Measurements from ENCODE around the gene MATR3. TPM values are rescaled to one million over a fixed set of nuclear protein-coding genes. Genes with fewer than 3 reads are reported as not detected.
A peak's percentile ranks its signal among the peaks of the same experiment; 100 is the strongest.
"Not testable (repeated sequence)": the region's sequence is repeated elsewhere in the genome, so short reads cannot be mapped to it uniquely, and the experiment has no call there.

The MATR3 gene
- total RNA-seq, 1 donor from 2014 or later: 213 TPM

GRCh38 chr5:139297439-139298133 lies 4.0 kb downstream of the MATR3 start:
- DNase-seq (ENCODE audit: low read depth, low spot score): no peak

- DNase-seq (ENCODE audit: low read depth, low spot score): no peak
Observed at GRCh38 chr5:139298242-139298641, 4.7 kb downstream of the MATR3 start.

GRCh38 chr5:139299486-139299885 lies 5.9 kb downstream of the MATR3 start:
- DNase-seq (ENCODE audit: low read depth, low spot score): no peak

GRCh38 chr5:139301808-139302499 lies 8.4 kb downstream of the MATR3 start:
- DNase-seq (ENCODE audit: low read depth, low spot score): no peak

GRCh38 chr5:139304391-139305324 lies 11.1 kb downstream of the MATR3 start:
- no peak for DNase-seq (ENCODE audit: low read depth, low spot score)

- no peak for DNase-seq (ENCODE audit: low read depth, low spot score)
Observed at GRCh38 chr5:139306197-139306596, 12.7 kb downstream of the MATR3 start.

GRCh38 chr5:139306628-139307379 lies 13.3 kb downstream of the MATR3 start:
- no peak for DNase-seq (ENCODE audit: low read depth, low spot score)

GRCh38 chr5:139308797-139309196 lies 15.3 kb downstream of the MATR3 start:
- DNase-seq (ENCODE audit: low read depth, low spot score): no peak

GRCh38 chr5:139310715-139311186 lies 17.2 kb downstream of the MATR3 start:
- DNase-seq (ENCODE audit: low read depth, low spot score): not testable (repeated sequence)

GRCh38 chr5:139312075-139312474 lies 18.5 kb downstream of the MATR3 start:
- no peak for DNase-seq (ENCODE audit: low read depth, low spot score)

GRCh38 chr5:139314276-139314675 lies 20.7 kb downstream of the MATR3 start:
- DNase-seq (ENCODE audit: low read depth, low spot score): no peak

- DNase-seq (ENCODE audit: low read depth, low spot score): no peak
Observed at GRCh38 chr5:139315056-139315615, 21.6 kb downstream of the MATR3 start.

- DNase-seq (ENCODE audit: low read depth, low spot score): no peak
Observed at GRCh38 chr5:139335811-139336210, 42.3 kb downstream of the MATR3 start.

GRCh38 chr5:139340051-139340450 lies 46.5 kb downstream of the MATR3 start:
- no peak for DNase-seq (ENCODE audit: low read depth, low spot score)

- no peak for DNase-seq (ENCODE audit: low read depth, low spot score)
Observed at GRCh38 chr5:139341187-139341688, 47.7 kb downstream of the MATR3 start.

- DNase-seq (ENCODE audit: low read depth, low spot score): peak; percentile 91
Observed at GRCh38 chr5:139341689-139342422, 48.3 kb downstream of the MATR3 start, which contains the start of gene PAIP2. Gene PAIP2 (plus strand): TSS chr5:139341854. CDS start chr5:139363785, 21,931 bp downstream.

GRCh38 chr5:139342423-139342723 lies 48.8 kb downstream of the MATR3 start:
- no peak for DNase-seq (ENCODE audit: low read depth, low spot score)

- no peak for DNase-seq (ENCODE audit: low read depth, low spot score)
Observed at GRCh38 chr5:139343476-139343875, 49.9 kb downstream of the MATR3 start.

- no peak for DNase-seq (ENCODE audit: low read depth, low spot score)
Observed at GRCh38 chr5:139344177-139344576, 50.6 kb downstream of the MATR3 start.

GRCh38 chr5:139345442-139345841 lies 51.9 kb downstream of the MATR3 start:
- not testable (repeated sequence) for DNase-seq (ENCODE audit: low read depth, low spot score)

All from pulmonary artery endothelial cell (primary cell).